Measurements from ENCODE around the gene TLK1. TPM values are rescaled to one million over a fixed set of nuclear protein-coding genes. Genes with fewer than 3 reads are reported as not detected.

The TLK1 gene
- total and polyA plus RNA-seq, 9 of the 15 experiments (the other 6 are each of a cell fraction or from before 2014, with no cell fraction given) = 20.2 to 101 (median 40.5) TPM

DNA sequence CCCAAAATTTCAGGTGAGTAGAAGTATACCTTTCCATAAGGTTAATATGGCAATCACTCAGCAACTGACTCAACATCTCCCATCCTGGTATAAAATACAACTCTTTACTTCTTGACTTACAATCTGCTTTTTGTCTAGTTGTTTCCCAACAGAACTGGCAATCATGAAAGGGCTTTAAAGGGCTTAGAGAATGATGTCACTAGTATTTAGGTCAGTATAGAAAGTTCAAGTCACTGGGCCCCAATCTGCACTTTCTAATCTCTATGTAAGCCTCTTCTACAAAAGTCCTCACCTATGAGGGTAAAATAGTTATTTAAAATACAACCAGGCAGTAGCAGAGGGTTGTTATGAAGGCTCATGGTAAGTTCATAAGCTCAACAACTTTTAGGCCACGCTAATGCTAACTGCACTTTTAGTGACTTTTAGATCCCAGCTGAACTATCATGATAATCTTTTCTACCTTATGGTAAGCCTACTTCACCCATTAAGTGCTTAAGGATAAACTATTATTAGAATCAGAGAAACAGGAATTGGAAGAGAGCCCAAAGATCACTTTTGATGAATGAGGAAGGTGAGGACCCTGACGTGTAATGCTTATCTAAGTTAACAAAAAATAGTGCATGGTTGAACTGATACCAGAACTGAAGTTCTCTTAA, 152.0 kb downstream of the TLK1 start (continued):
- TF ChIP-seq, protein P1, sequence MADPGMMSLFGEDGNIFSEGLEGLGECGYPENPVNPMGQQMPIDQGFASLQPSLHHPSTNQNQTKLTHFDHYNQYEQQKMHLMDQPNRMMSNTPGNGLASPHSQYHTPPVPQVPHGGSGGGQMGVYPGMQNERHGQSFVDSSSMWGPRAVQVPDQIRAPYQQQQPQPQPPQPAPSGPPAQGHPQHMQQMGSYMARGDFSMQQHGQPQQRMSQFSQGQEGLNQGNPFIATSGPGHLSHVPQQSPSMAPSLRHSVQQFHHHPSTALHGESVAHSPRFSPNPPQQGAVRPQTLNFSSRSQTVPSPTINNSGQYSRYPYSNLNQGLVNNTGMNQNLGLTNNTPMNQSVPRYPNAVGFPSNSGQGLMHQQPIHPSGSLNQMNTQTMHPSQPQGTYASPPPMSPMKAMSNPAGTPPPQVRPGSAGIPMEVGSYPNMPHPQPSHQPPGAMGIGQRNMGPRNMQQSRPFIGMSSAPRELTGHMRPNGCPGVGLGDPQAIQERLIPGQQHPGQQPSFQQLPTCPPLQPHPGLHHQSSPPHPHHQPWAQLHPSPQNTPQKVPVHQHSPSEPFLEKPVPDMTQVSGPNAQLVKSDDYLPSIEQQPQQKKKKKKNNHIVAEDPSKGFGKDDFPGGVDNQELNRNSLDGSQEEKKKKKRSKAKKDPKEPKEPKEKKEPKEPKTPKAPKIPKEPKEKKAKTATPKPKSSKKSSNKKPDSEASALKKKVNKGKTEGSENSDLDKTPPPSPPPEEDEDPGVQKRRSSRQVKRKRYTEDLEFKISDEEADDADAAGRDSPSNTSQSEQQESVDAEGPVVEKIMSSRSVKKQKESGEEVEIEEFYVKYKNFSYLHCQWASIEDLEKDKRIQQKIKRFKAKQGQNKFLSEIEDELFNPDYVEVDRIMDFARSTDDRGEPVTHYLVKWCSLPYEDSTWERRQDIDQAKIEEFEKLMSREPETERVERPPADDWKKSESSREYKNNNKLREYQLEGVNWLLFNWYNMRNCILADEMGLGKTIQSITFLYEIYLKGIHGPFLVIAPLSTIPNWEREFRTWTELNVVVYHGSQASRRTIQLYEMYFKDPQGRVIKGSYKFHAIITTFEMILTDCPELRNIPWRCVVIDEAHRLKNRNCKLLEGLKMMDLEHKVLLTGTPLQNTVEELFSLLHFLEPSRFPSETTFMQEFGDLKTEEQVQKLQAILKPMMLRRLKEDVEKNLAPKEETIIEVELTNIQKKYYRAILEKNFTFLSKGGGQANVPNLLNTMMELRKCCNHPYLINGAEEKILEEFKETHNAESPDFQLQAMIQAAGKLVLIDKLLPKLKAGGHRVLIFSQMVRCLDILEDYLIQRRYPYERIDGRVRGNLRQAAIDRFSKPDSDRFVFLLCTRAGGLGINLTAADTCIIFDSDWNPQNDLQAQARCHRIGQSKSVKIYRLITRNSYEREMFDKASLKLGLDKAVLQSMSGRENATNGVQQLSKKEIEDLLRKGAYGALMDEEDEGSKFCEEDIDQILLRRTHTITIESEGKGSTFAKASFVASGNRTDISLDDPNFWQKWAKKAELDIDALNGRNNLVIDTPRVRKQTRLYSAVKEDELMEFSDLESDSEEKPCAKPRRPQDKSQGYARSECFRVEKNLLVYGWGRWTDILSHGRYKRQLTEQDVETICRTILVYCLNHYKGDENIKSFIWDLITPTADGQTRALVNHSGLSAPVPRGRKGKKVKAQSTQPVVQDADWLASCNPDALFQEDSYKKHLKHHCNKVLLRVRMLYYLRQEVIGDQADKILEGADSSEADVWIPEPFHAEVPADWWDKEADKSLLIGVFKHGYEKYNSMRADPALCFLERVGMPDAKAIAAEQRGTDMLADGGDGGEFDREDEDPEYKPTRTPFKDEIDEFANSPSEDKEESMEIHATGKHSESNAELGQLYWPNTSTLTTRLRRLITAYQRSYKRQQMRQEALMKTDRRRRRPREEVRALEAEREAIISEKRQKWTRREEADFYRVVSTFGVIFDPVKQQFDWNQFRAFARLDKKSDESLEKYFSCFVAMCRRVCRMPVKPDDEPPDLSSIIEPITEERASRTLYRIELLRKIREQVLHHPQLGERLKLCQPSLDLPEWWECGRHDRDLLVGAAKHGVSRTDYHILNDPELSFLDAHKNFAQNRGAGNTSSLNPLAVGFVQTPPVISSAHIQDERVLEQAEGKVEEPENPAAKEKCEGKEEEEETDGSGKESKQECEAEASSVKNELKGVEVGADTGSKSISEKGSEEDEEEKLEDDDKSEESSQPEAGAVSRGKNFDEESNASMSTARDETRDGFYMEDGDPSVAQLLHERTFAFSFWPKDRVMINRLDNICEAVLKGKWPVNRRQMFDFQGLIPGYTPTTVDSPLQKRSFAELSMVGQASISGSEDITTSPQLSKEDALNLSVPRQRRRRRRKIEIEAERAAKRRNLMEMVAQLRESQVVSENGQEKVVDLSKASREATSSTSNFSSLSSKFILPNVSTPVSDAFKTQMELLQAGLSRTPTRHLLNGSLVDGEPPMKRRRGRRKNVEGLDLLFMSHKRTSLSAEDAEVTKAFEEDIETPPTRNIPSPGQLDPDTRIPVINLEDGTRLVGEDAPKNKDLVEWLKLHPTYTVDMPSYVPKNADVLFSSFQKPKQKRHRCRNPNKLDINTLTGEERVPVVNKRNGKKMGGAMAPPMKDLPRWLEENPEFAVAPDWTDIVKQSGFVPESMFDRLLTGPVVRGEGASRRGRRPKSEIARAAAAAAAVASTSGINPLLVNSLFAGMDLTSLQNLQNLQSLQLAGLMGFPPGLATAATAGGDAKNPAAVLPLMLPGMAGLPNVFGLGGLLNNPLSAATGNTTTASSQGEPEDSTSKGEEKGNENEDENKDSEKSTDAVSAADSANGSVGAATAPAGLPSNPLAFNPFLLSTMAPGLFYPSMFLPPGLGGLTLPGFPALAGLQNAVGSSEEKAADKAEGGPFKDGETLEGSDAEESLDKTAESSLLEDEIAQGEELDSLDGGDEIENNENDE (IDR thresholded peaks at IDR 0.05; ENCODE audit: low read depth, low read length) = no peak
- peak; percentile 64; the same call in 1 of the 2 replicates for TF ChIP-seq ZFP1 (CRISPR knock-in tag; IDR thresholded peaks at IDR 0.05)
- TF ChIP-seq TSC22D4 (tag; IDR thresholded peaks at IDR 0.05) = no peak
- TF ChIP-seq CEBPB (tag; IDR thresholded peaks at IDR 0.05) = no peak
- TF ChIP-seq, protein P2, sequence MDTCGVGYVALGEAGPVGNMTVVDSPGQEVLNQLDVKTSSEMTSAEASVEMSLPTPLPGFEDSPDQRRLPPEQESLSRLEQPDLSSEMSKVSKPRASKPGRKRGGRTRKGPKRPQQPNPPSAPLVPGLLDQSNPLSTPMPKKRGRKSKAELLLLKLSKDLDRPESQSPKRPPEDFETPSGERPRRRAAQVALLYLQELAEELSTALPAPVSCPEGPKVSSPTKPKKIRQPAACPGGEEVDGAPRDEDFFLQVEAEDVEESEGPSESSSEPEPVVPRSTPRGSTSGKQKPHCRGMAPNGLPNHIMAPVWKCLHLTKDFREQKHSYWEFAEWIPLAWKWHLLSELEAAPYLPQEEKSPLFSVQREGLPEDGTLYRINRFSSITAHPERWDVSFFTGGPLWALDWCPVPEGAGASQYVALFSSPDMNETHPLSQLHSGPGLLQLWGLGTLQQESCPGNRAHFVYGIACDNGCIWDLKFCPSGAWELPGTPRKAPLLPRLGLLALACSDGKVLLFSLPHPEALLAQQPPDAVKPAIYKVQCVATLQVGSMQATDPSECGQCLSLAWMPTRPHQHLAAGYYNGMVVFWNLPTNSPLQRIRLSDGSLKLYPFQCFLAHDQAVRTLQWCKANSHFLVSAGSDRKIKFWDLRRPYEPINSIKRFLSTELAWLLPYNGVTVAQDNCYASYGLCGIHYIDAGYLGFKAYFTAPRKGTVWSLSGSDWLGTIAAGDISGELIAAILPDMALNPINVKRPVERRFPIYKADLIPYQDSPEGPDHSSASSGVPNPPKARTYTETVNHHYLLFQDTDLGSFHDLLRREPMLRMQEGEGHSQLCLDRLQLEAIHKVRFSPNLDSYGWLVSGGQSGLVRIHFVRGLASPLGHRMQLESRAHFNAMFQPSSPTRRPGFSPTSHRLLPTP (IDR thresholded peaks at IDR 0.05; ENCODE audit: borderline replicate concordance, extremely low read depth, insufficient read length) = no peak
- no peak for TF ChIP-seq ZBTB34 (CRISPR knock-in tag; IDR thresholded peaks at IDR 0.05)
- TF ChIP-seq ZZZ3 (IDR thresholded peaks at IDR 0.05) = no peak
- TF ChIP-seq GTF2E2 (tag; IDR thresholded peaks at IDR 0.05) = no peak
- no peak for TF ChIP-seq RBM17 (IDR thresholded peaks at IDR 0.05; ENCODE audit: borderline replicate concordance, low read depth, low read length)
- no peak for TF ChIP-seq ZNF316 (IDR thresholded peaks at IDR 0.05)
- TF ChIP-seq FIP1L1 (IDR thresholded peaks at IDR 0.05; ENCODE audit: low read depth, low read length, poor library complexity, severe bottlenecking) = no peak
- TF ChIP-seq ZNF76 (CRISPR knock-in tag; IDR thresholded peaks at IDR 0.05; ENCODE audit: borderline replicate concordance) = no peak

All from K562 (cell line).